ENCODE measurements around the gene MAP4K1.

MAP4K1 gene

GRCh38 chr19:38656171-38656981 lies 38.6 kb upstream of the MAP4K1 start (continued):
- TF ChIP-seq GLI4 (tag by site-specific recombination; IDR thresholded peaks at IDR 0.05) = no peak
- TF ChIP-seq ZNF138 (tag by site-specific recombination; IDR thresholded peaks at IDR 0.05; ENCODE audit: borderline replicate concordance) = no peak
- no peak for TF ChIP-seq ZSCAN23 (tag by site-specific recombination; IDR thresholded peaks at IDR 0.05)
- TF ChIP-seq ZNF473 (tag by site-specific recombination; IDR thresholded peaks at IDR 0.05) = no peak
- peak; percentile 44 for TF ChIP-seq GLIS1 (tag by site-specific recombination; IDR thresholded peaks at IDR 0.05)
- TF ChIP-seq ZNF621 (tag by site-specific recombination; IDR thresholded peaks at IDR 0.05) = no peak
- TF ChIP-seq ZBTB21 (tag by site-specific recombination; IDR thresholded peaks at IDR 0.05) = 0 out of 2 replicates have a peak, but pooled peaks have one; percentile 18
- TF ChIP-seq ZNF585B (tag by site-specific recombination; IDR thresholded peaks at IDR 0.05) = no peak
- TF ChIP-seq ZNF280D (tag by site-specific recombination; IDR thresholded peaks at IDR 0.05) = no peak
- no peak for TF ChIP-seq ZNF280C (tag by site-specific recombination; IDR thresholded peaks at IDR 0.05)
- no peak for TF ChIP-seq CTCF (tag by site-specific recombination; IDR thresholded peaks at IDR 0.05)
- no peak for TF ChIP-seq KLF8 (tag by site-specific recombination; IDR thresholded peaks at IDR 0.05)

- CTCF ChIA-PET = interaction anchor here (0.9 to 5.2 kb wide), 3 partner anchors 7 to 59 kb away, joined by 3 to 29 read pairs (median 10); partner anchors contain the start of gene ACTN4
- TF ChIP-seq HIC1 (tag by site-specific recombination; IDR thresholded peaks at IDR 0.05) (peak; percentile 46; the same call in 1 of the 2 replicates), PRDM1 (tag by site-specific recombination; IDR thresholded peaks at IDR 0.05) (peak; percentile 53; the same call in 1 of the 2 replicates), ZNF23 (tag by site-specific recombination; IDR thresholded peaks at IDR 0.05; ENCODE audit: borderline replicate concordance) (no peak)
- POLR2A ChIA-PET = interaction anchor here (1.4 to 6.3 kb wide), 2 partner anchors 7 to 28 kb away, joined by 3 to 104 read pairs; partner anchors contain the start of gene ACTN4
- H3K36me3 ChIP-seq (ENCODE audit: control insufficient read depth in 2 of 2, insufficient read depth in 1 of 2, low read length in 2 of 2) = peaks cover 13 to 45% of the 10 kb centered on the region in 2 experiments
- H3K27ac ChIP-seq (ENCODE audit: extremely low read depth, low read depth, low read length) = peak overlapping the region; percentile 66
- no peak overlapping the region for H3K4me3 ChIP-seq (ENCODE audit: low read depth, low read length)
- peaks cover 88% of the 10 kb centered on the region for H3K4me1 ChIP-seq (ENCODE audit: control insufficient read depth, insufficient read depth, low read length)
- H3K9me3 ChIP-seq (ENCODE audit: control insufficient read depth, insufficient read depth, low read depth, low read length) = no peaks in the 10 kb centered on the region; the same call in none of the 2 replicates
Measured at GRCh38 chr19:38655148-38655824, 37.5 kb upstream of the MAP4K1 start.
